DMS53 treated with DMSO at 0.1 percent for 48 hours (cell line): ENCODE results near the gene MYO3B.

Source experiments
- DNase-seq: peaks from one replicate; lab custom pipeline; 2025; ENCODE audit not compliant: unreplicated experiment; lab: John Stamatoyannopoulos, UW

MYO3B gene

DNA sequence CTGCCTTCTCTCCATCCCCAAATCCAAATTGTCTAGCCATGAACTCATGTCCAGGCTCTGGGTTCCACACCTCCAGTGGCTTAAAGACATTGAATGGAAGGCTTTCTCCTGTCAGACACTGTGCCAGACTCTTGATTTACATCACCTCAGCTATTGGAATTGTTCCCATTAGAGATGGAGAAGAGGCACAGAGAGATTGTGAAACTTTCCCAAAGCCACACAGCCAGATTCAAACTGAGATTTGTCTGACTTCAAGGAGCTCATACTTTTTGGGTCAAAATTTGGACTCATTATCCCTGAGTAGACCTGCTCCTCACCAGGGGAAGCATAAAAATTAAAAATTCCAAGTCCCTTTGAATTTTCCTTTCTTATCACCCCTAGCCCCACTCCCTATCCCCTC is 18.9 kb upstream of the MYO3B start:
- no peak for DNase-seq

GRCh38 chr2:170161516-170162270 is 16.3 kb upstream of the MYO3B start:
- no peak for DNase-seq

DNA sequence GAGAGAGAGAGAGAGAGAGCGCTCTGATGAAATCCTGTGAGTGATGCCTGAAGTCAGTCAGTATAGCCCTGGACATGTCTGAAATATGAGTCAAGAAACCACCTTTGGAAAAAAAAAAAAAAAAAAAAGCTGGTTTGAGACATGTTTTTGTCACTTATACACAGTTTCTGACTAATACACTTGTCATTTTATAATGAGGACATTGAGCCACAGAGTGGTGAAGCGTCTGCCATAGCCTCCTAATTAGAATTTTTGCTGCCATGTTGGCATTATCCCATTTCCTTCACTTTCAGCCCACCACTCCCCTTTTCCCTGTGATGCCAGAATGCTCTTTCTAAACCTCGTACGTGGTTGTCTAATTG is 15.7 kb upstream of the MYO3B start:
- DNase-seq, result no peak

GRCh38 chr2:170163411-170164065 is 14.4 kb upstream of the MYO3B start:
- DNase-seq, result no peak

- no peak for DNase-seq
Measured at GRCh38 chr2:170165129-170165528, 12.8 kb upstream of the MYO3B start.

GRCh38 chr2:170166735-170167134 is 11.2 kb upstream of the MYO3B start:
- DNase-seq, result no peak

DNA sequence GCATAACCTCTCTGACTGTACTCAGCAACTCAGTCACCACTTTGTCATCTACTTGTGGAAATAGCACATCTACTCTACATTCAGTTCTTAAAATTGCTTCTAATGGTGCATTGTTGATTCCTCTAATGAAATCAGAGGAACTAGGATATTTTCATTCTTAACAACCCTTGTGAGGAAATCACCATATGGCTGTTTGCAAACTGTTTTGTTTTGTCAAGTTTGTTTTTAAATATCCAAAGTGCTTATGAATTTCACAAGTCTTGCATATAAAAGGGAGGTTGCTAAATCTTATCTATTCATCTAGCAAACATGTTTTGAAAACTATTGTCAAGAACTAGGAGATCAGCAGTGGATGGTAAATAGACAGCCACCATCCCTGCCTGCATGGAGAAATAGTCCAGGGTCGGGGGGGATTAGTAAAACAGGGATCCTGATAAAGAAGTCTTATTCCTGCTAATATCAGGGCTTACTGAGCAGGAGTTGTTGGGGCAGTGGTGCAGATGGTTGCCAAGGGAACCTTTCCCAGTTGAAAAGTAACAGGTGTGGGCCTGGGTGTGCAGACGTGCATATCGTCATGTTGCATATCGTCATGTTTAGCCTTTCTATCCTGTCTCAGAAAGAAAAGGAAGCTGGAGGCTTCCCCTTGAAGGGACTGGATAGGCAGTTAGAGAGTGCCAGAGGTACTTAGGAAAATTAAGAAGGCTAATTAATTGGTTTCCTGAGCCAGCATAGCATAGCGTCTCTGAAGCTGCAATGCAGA is 7.5 kb upstream of the MYO3B start:
- no peak for DNase-seq

GRCh38 chr2:170176212-170176611 is 1.7 kb upstream of the MYO3B start:
- DNase-seq, result no peak

- DNase-seq, result no peak
Measured at GRCh38 chr2:170180031-170180566, 2.2 kb downstream of the MYO3B start.

DNA sequence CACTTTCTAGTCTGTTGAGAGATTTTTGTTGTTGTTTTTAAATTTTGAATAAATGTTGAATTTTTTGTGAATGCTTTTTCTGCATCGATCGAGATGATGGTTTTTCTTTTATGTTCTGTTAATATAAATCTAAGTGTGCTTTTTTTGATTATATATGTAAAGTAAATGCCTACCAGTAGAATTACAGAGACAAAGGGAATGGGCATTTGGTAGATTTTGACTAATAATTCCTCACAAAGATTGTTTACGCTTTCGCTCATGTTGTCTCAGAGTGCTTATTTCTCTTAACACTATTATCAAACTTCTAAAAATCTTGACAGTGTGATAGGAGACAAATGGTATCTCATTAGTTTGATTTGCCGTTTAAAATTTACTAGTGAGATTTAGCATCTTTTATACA is 3.7 kb downstream of the MYO3B start:
- no peak for DNase-seq

- DNase-seq, result no peak
Measured at GRCh38 chr2:170185319-170185718, 7.4 kb downstream of the MYO3B start.

DNA sequence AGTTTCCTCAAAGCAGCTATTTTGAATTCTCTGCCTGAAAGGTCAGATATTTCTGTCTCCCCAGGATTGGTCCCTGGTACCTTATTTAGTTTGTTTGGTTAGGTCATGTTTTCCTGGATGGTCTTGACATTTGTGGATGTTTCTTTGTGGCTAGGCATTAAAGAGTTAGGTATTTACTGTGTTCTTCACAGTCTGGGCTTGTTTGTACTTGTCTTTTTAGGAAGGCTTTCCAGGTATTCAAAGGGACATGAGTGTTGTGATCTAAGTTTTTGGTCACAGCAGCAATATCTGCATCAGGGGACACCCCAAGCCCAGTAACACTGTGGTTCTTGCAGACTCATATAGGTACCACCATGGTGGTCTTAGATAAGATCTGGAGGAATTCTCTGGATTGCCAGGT is 11.8 kb downstream of the MYO3B start:
- no peak for DNase-seq

DNA sequence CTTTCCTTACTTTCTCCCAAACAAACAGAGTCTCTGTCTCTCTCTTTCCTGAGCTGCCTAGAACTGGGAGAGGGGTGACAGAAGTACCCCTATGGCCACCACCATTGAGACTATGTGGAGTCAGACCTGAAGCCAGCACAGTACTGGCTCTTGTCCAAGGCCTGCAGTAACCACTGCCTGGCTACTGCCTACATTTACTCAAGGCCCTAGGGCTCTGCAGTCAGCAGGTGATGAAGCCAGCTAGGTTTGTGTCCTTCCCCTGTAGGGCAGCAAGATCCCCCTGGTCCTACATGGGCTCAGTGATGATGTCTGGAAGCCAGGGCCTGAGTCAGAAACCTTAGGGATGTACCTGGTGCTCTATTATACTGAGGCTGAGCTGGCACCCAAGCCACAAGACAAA is 12.2 kb downstream of the MYO3B start:
- DNase-seq, result no peak

GRCh38 chr2:170191166-170191866 is 13.4 kb downstream of the MYO3B start:
- DNase-seq, result no peak

- no peak for DNase-seq
Measured at GRCh38 chr2:170196963-170197362, 19.0 kb downstream of the MYO3B start.

- no peak for DNase-seq
Measured at GRCh38 chr2:170201275-170201674, 23.3 kb downstream of the MYO3B start.

GRCh38 chr2:170201734-170202393 is 23.9 kb downstream of the MYO3B start:
- no peak for DNase-seq

- DNase-seq, result no peak
Measured at GRCh38 chr2:170202437-170202836, 24.5 kb downstream of the MYO3B start.

- DNase-seq, result no peak
Measured at GRCh38 chr2:170204298-170204951, 26.5 kb downstream of the MYO3B start.

GRCh38 chr2:170206246-170206645 is 28.3 kb downstream of the MYO3B start:
- DNase-seq, result no peak
